T-cell (primary cell): ENCODE data around the gene C6orf62. TPM values are rescaled to one million over a fixed set of nuclear protein-coding genes. Genes with fewer than 3 reads are reported as not detected.

Experiments used
- ATAC-seq, 4 experiments: fragments of 200-7000 bp in 3 of 4; fragments of 150-1000 bp in 1 of 4; cut with Tn5 transposase; replicated peaks in 1 of 4; 1 replicate in 3 of 4; 2 replicates in 1 of 4; pipeline ENCODE4 v1.10.0; 2021; ENCODE audit warnings: moderate library complexity in 3 of 4, mild to moderate bottlenecking in 2 of 4, moderate number of reproducible peaks in 1 of 4
- CTCF ChIA-PET, 2 donors: fragments of 300-600 bp; sonication (Branson Sonifier 250); formaldehyde crosslinking; loops; one replicate each; lab custom pipeline; 2022; ENCODE audit warnings: antibody characterized with exemption in 2 of 2; lab: Charles Lee
- POLR2A ChIA-PET, 2 donors: fragments of 300-600 bp; sonication (Branson Sonifier 250); formaldehyde crosslinking; loops; one replicate each; lab custom pipeline; 2022; ENCODE audit warnings: antibody characterized with exemption in 2 of 2; lab: Charles Lee
- DNase-seq, 35 experiments: peaks; one replicate each; pipeline versions ENCODE4 v3.0.0 to v3.0.0-alpha.2; 2013 to 2023
- H3K27ac ChIP-seq: one replicate; pipeline ENCODE4 v1.5.1; 2013; ENCODE audit warnings: low read length
- H3K27me3 ChIP-seq, 2 experiments: replicated peaks in 1 of 2; 1 replicate in 1 of 2; 2 replicates in 1 of 2; pipeline versions ENCODE4 v1.6.1 to v1.7.0; 2013; ENCODE audit warnings: low read length in 1 of 2, mixed read lengths in 1 of 2; ENCODE audit not compliant: control insufficient read depth in 2 of 2, insufficient read depth in 2 of 2; ENCODE audit errors: extremely low read depth in 1 of 2
- H3K36me3 ChIP-seq, 2 donors: 1 replicate in 1 of 2; 2 replicates in 1 of 2; pipeline versions ENCODE4 v1.6.1 to v1.7.0; 2013; ENCODE audit warnings: low read length in 1 of 2; ENCODE audit not compliant: control insufficient read depth in 2 of 2, insufficient read depth in 1 of 2; ENCODE audit errors: extremely low read depth in 1 of 2
- H3K4me1 ChIP-seq, 2 experiments: 1 replicate in 1 of 2; 2 replicates in 1 of 2; pipeline versions ENCODE4 v1.6.1 to v1.7.0; 2013; ENCODE audit warnings: low read length in 2 of 2, mixed read lengths in 1 of 2; ENCODE audit not compliant: insufficient read depth in 2 of 2, control insufficient read depth in 1 of 2; ENCODE audit errors: extremely low read depth in 1 of 2
- H3K4me3 ChIP-seq, 2 donors: 1 replicate in 1 of 2; 2 replicates in 1 of 2; pipeline versions ENCODE4 v1.5.1 to v1.7.0; 2013; ENCODE audit warnings: mild to moderate bottlenecking in 2 of 2, low read length in 1 of 2, moderate library complexity in 1 of 2; ENCODE audit not compliant: control insufficient read depth in 1 of 2; ENCODE audit errors: extremely low read depth in 1 of 2
- H3K9me3 ChIP-seq: 2 replicates; pipeline ENCODE4 v1.7.0; 2013
- H3K27ac Mint-ChIP-seq, 2 donors: one replicate each; pipeline ENCODE4 v1.8.0; 2020 to 2021; ENCODE audit warnings: mild to moderate bottlenecking in 2 of 2, mixed read lengths in 2 of 2
- H3K27me3 Mint-ChIP-seq, 2 donors: one replicate each; pipeline ENCODE4 v1.8.0; 2021 to 2022; ENCODE audit warnings: mixed read lengths in 2 of 2
- H3K36me3 Mint-ChIP-seq: one replicate; pipeline ENCODE4 v1.8.0; 2021; ENCODE audit warnings: mixed read lengths
- H3K4me1 Mint-ChIP-seq, 3 donors: one replicate each; pipeline ENCODE4 v1.8.0; 2020 to 2022; ENCODE audit warnings: mixed read lengths in 3 of 3, mild to moderate bottlenecking in 1 of 3
- H3K4me3 Mint-ChIP-seq, 3 donors: one replicate each; pipeline ENCODE4 v1.8.0; 2020 to 2022; ENCODE audit warnings: mild to moderate bottlenecking in 3 of 3, mixed read lengths in 3 of 3, moderate library complexity in 3 of 3
- H3K9me3 Mint-ChIP-seq, 3 donors: one replicate each; pipeline ENCODE4 v1.8.0; 2020 to 2022; ENCODE audit warnings: mixed read lengths in 3 of 3
- WGBS: methylation state at CpG from one replicate; pipeline ENCODE4 v1.1.5; 2013; ENCODE audit warnings: missing lambda C conversion rate; ENCODE audit not compliant: insufficient coverage; 5-methylcytosine and 5-hydroxymethylcytosine counted together
- total RNA-seq, 35 experiments: library from RNA in 6 of 35; stranded (reverse) in 6 of 35; fragments of 120-200 nt in 1 of 35; gene quantifications; one replicate each; pipeline versions ENCODE4 v1.2.1 to v1.2.4 and lab custom pipeline; 2013 to 2026

Gene C6orf62
- total RNA-seq, 5 donors from 2014 or later (not counting 1 experiment from before 2014, with no cell fraction given), result 114 to 146 (median 135) TPM

DNA sequence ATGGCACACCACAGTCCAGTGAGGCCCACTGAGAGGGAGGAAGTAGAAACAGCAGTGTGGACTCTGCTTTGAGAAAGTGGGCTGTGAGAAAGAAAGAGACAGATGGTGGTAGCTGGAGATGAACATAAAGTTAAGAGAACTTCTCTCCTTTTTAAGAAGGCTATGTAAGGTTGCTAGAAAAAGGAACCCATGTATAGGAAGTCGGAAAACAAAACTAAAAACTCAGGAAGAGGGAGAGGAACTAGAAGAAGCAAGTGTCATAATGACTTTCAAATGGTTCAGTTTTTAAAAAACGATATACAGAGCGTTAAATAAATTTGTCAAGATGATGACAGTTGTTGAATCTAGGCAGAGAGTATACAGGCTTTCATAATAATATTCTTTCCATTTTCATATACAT, 30.3 kb upstream of the C6orf62 start:
- no peak overlapping the region for H3K27ac Mint-ChIP-seq
- Histone ChIP-seq H3K4me3 (no peak overlapping the region), H3K36me3 (no peaks in the 10 kb centered on the region), H3K27me3 (no peaks in the 10 kb centered on the region), H3K9me3 (no peaks in the 10 kb centered on the region), H3K27ac (no peak overlapping the region), H3K4me1 (no peaks in the 10 kb centered on the region)
- no peaks in the 10 kb centered on the region for H3K36me3 Mint-ChIP-seq
- ATAC-seq, result no peak
- H3K4me3 Mint-ChIP-seq, result no peak overlapping the region
- POLR2A ChIA-PET, result no interaction called here
- peaks cover 0 to 5% of the 10 kb centered on the region in 2 donors for H3K27me3 Mint-ChIP-seq
- DNase-seq, result no peak
- no CpG with 5 or more reads among the region's 3 CpGs for WGBS
- no peaks in the 10 kb centered on the region for H3K9me3 Mint-ChIP-seq
- H3K4me1 Mint-ChIP-seq, result no peaks in the 10 kb centered on the region
- CTCF ChIA-PET, result interaction anchor here in 1 of 2 donors (0.6 kb wide), 1 partner anchor 25 kb away, joined by 3 read pairs; no protein-coding TSS in a partner anchor

DNA sequence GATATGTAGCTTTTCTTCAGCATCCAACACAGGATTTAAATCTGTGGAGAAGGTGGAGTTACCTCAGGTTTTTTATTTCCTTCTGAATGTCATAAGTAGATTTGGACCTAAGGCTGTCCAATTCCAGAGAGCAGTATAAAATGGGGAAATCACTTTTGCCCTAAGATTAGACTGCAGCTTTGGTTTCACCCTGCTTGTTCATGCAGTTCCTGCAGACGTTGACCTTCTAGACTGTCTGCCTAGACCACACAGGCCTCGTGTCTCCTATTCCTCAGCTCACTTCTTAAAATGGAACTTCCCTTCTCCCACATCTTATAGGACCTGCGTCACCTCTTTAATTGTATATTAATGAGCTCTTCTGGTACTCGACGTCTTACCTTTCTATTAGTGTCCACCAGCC, 26.0 kb upstream of the C6orf62 start:
- Histone ChIP-seq H3K4me1 (no peaks in the 10 kb centered on the region), H3K4me3 (no peak overlapping the region), H3K27me3 (no peaks in the 10 kb centered on the region), H3K27ac (no peak overlapping the region), H3K9me3 (no peaks in the 10 kb centered on the region), H3K36me3 (no peaks in the 10 kb centered on the region)
- 50% methylated on average over 1 of the region's 5 CpGs for WGBS
- CTCF ChIA-PET, result interaction anchor here in 1 of 2 donors (0.7 kb wide), 1 partner anchor 37 kb away, joined by 3 read pairs; no protein-coding TSS in a partner anchor
- H3K4me3 Mint-ChIP-seq, result no peak overlapping the region
- no peaks in the 10 kb centered on the region for H3K9me3 Mint-ChIP-seq
- H3K36me3 Mint-ChIP-seq, result no peaks in the 10 kb centered on the region
- no peak overlapping the region for H3K27ac Mint-ChIP-seq
- ATAC-seq (no peak), DNase-seq (no peak)
- peaks cover 0 to 10% (median 7%) of the 10 kb centered on the region in 3 donors for H3K4me1 Mint-ChIP-seq
- H3K27me3 Mint-ChIP-seq, result peaks cover 0 to 5% of the 10 kb centered on the region in 2 donors
- POLR2A ChIA-PET, result interaction anchor here in 1 of 2 donors (0.7 to 1.1 kb wide), 2 partner anchors 10 to 17 kb away, joined by 3 to 4 read pairs; no protein-coding TSS in a partner anchor

DNA sequence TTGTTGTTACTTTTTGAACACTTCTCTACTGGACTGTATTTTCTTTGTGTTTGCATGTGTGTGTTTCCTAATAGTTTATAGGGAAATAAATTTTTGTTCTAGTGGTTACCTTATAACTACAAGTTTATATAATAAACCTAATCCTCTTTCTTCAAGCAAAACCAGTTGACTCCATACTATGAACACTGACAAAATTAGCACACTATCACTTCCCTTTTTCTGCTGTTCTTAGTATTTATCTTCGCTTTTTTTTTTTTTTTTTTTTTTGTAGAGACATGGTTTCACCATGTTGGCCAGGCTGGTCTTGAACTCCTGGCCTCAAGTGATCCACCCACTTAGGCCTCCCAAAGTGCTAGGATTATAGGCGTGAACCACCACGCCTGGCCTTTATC, 25.0 kb upstream of the C6orf62 start:
- DNase-seq, result no peak
- Mint-ChIP-seq H3K4me3 (no peak overlapping the region), H3K27ac (no peak overlapping the region), H3K4me1 (peaks cover 0 to 10% (median 7%) of the 10 kb centered on the region in 3 donors), H3K9me3 (no peaks in the 10 kb centered on the region), H3K27me3 (peaks cover 0 to 2% of the 10 kb centered on the region in 2 donors), H3K36me3 (no peaks in the 10 kb centered on the region)
- H3K36me3 ChIP-seq, result no peaks in the 10 kb centered on the region
- CTCF ChIA-PET, result interaction anchor here in 1 of 2 donors (0.6 kb wide), 1 partner anchor 8 kb away, joined by 3 read pairs; no protein-coding TSS in a partner anchor
- H3K27me3 ChIP-seq, result no peaks in the 10 kb centered on the region
- no peak overlapping the region for H3K27ac ChIP-seq
- 100% methylated on average over 1 of the region's 3 CpGs for WGBS
- no peaks in the 10 kb centered on the region for H3K4me1 ChIP-seq
- H3K9me3 ChIP-seq, result no peaks in the 10 kb centered on the region
- H3K4me3 ChIP-seq, result no peak overlapping the region
- POLR2A ChIA-PET, result no interaction called here
- ATAC-seq, result no peak

DNA sequence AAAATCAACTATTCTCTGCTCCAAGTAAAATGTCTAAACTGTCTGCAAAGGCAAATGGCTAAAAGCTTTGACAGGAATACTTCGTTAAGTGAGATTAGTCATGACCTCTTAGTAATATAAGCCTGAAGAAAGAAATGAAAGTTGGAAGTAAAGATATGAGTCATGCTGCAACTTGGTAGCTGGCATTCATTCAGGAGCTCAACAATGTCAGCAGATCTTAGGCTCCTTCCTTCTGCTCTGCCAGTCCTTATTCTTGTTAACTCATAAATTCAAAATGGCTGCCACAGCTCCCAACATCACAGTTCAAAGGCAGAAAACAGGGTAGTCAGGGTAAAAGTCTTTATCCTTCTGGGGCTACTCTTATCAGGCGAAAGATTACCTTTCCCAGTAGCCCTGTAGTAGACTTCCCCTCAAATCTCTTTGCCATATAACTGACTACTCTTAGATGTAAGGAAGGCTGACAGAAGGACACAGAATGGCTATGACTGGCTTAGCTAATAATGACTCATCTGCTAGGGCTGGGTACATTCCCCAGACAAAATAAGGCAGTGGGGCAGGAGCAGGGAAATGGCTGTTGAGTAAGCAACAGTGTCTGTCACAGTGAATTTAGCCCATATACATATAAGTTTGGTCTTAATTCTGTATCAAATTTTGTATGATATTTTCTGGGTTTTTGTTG, 24.4 kb upstream of the C6orf62 start:
- no CpG with 5 or more reads among the region's 2 CpGs for WGBS
- Histone ChIP-seq H3K27me3 (no peaks in the 10 kb centered on the region), H3K9me3 (no peaks in the 10 kb centered on the region), H3K36me3 (no peaks in the 10 kb centered on the region), H3K4me1 (no peaks in the 10 kb centered on the region), H3K27ac (no peak overlapping the region), H3K4me3 (no peak overlapping the region)
- H3K4me3 Mint-ChIP-seq, result no peak overlapping the region
- DNase-seq (no peak), ATAC-seq (peak in 2 of 4 experiments; percentile 45 to 65)
- CTCF ChIA-PET, result interaction anchor here (0.5 to 0.8 kb wide), 4 partner anchors 8 to 74 kb away, joined by 3 to 8 read pairs (median 3); no protein-coding TSS in a partner anchor
- H3K9me3 Mint-ChIP-seq, result no peaks in the 10 kb centered on the region
- no peak overlapping the region for H3K27ac Mint-ChIP-seq
- no peaks in the 10 kb centered on the region for H3K36me3 Mint-ChIP-seq
- no peaks in the 10 kb centered on the region for H3K27me3 Mint-ChIP-seq
- peaks cover 0 to 10% (median 7%) of the 10 kb centered on the region in 3 donors for H3K4me1 Mint-ChIP-seq
- POLR2A ChIA-PET, result interaction anchor here in 1 of 2 donors (0.6 kb wide), 1 partner anchor 11 kb away, joined by 5 read pairs; no protein-coding TSS in a partner anchor

GRCh38 chr6:24742216-24742738, 23.3 kb upstream of the C6orf62 start:
- ATAC-seq, result no peak
- Histone ChIP-seq H3K27me3 (no peaks in the 10 kb centered on the region), H3K36me3 (no peaks in the 10 kb centered on the region), H3K27ac (no peak overlapping the region), H3K4me3 (no peak overlapping the region), H3K4me1 (no peaks in the 10 kb centered on the region), H3K9me3 (no peaks in the 10 kb centered on the region)
- ChIA-PET CTCF (no interaction called here), POLR2A (no interaction called here)
- DNase-seq, result no peak
- no peaks in the 10 kb centered on the region for H3K9me3 Mint-ChIP-seq
- peaks cover 0 to 10% (median 7%) of the 10 kb centered on the region in 3 donors for H3K4me1 Mint-ChIP-seq
- no peaks in the 10 kb centered on the region for H3K27me3 Mint-ChIP-seq
- WGBS, result 96% methylated on average over 4 of the region's 5 CpGs
- H3K36me3 Mint-ChIP-seq, result no peaks in the 10 kb centered on the region
- H3K4me3 Mint-ChIP-seq, result no peak overlapping the region
- H3K27ac Mint-ChIP-seq, result no peak overlapping the region

GRCh38 chr6:24740861-24741260, 21.9 kb upstream of the C6orf62 start:
- Histone ChIP-seq H3K9me3 (no peaks in the 10 kb centered on the region), H3K27ac (no peak overlapping the region), H3K4me1 (no peaks in the 10 kb centered on the region), H3K4me3 (no peak overlapping the region), H3K36me3 (no peaks in the 10 kb centered on the region), H3K27me3 (no peaks in the 10 kb centered on the region)
- ATAC-seq (no peak), DNase-seq (no peak)
- peaks cover 0 to 4% of the 10 kb centered on the region in 2 donors for H3K27me3 Mint-ChIP-seq
- ChIA-PET CTCF (no interaction called here), POLR2A (interaction anchor here in 1 of 2 donors (0.6 kb wide), 1 partner anchor 1417 kb away, joined by 3 read pairs; a partner anchor contains a TSS)
- H3K36me3 Mint-ChIP-seq, result no peaks in the 10 kb centered on the region
- H3K4me1 Mint-ChIP-seq, result peaks cover 0 to 10% (median 8%) of the 10 kb centered on the region in 3 donors
- H3K9me3 Mint-ChIP-seq, result no peaks in the 10 kb centered on the region
- H3K27ac Mint-ChIP-seq, result no peak overlapping the region
- H3K4me3 Mint-ChIP-seq, result no peak overlapping the region
